Inflammatory macrophage (primary cell): ENCODE results near the gene GALC.

ENCODE experiments used
- DNase-seq, 2 donors: peaks; one replicate each; pipeline ENCODE4 v3.0.0-alpha.2; 2020 to 2022

The GALC gene

GRCh38 chr14:87952307-87953094 is 40.5 kb downstream of the GALC start:
- no peak for DNase-seq

- DNase-seq = peak; percentile 37 to 57
Measured at GRCh38 chr14:87944987-87945604, 47.9 kb downstream of the GALC start.

GRCh38 chr14:87940894-87941293 is 52.1 kb downstream of the GALC start:
- DNase-seq = no peak

- no peak for DNase-seq
Measured at GRCh38 chr14:87940382-87940781, 52.6 kb downstream of the GALC start.

GRCh38 chr14:87935886-87936285 is 57.1 kb downstream of the GALC start:
- no peak for DNase-seq

- no peak for DNase-seq
Measured at GRCh38 chr14:87935081-87935828, 57.7 kb downstream of the GALC start.

- no peak for DNase-seq
Measured at GRCh38 chr14:87934185-87934584, 58.8 kb downstream of the GALC start.

- DNase-seq = no peak
Measured at GRCh38 chr14:87916886-87917275, 76.1 kb downstream of the GALC start.

GRCh38 chr14:87916103-87916885 is 76.7 kb downstream of the GALC start:
- no peak for DNase-seq

- no peak for DNase-seq
Measured at GRCh38 chr14:87908550-87908949, 84.4 kb downstream of the GALC start.

GRCh38 chr14:87901652-87902051 is 91.3 kb downstream of the GALC start:
- no peak for DNase-seq

GRCh38 chr14:87901236-87901635 is 91.7 kb downstream of the GALC start:
- no peak for DNase-seq

GRCh38 chr14:87899228-87899627 is 93.8 kb downstream of the GALC start:
- DNase-seq = no peak

GRCh38 chr14:87898301-87898700 is 94.7 kb downstream of the GALC start:
- DNase-seq = no peak

- peak; percentile 38 to 43 for DNase-seq
Measured at GRCh38 chr14:87896393-87897380, 96.3 kb downstream of the GALC start.

GRCh38 chr14:87894920-87895319 is 98.1 kb downstream of the GALC start:
- no peak for DNase-seq

- DNase-seq = no peak
Measured at GRCh38 chr14:87892763-87893162, 100.2 kb downstream of the GALC start.

- DNase-seq = peak; percentile 17 to 22
Measured at GRCh38 chr14:87888136-87888999, 104.6 kb downstream of the GALC start.

- DNase-seq = no peak
Measured at GRCh38 chr14:87883750-87884149, 109.2 kb downstream of the GALC start.
